Measurements from ENCODE around the gene CDH13. TPM values are rescaled to one million over a fixed set of nuclear protein-coding genes. Genes with fewer than 3 reads are reported as not detected.

Gene CDH13
- total and polyA plus RNA-seq, 3 experiments from 2014 or later, result not detected

GRCh38 chr16:82886146-82886545 is 259.4 kb downstream of the CDH13 start:
- no peak overlapping the region for H3K4me3 Mint-ChIP-seq
- H3K4me1 ChIP-seq (ENCODE audit: insufficient read depth, low read length), result no peaks in the 10 kb centered on the region
- no peaks in the 10 kb centered on the region for H3K36me3 Mint-ChIP-seq
- H3K27me3 ChIP-seq (ENCODE audit: insufficient read depth, low read length, poor library complexity, severe bottlenecking), result no peaks in the 10 kb centered on the region
- ChIA-PET POLR2A (no interaction called here), CTCF (no interaction called here)
- no peak overlapping the region for H3K27ac ChIP-seq (ENCODE audit: low read depth, low read length)
- no peaks in the 10 kb centered on the region for H3K36me3 ChIP-seq (ENCODE audit: insufficient read depth, low read length)
- no peaks in the 10 kb centered on the region for H3K9me3 ChIP-seq (ENCODE audit: low read length)
- H3K4me1 Mint-ChIP-seq, result no peaks in the 10 kb centered on the region
- H3K27me3 Mint-ChIP-seq, result peaks cover 6 to 7% of the 10 kb centered on the region in 2 donors
- no peak for DNase-seq
- peaks cover 0 to 1% (median 0%) of the 10 kb centered on the region in 5 donors for H3K9me3 Mint-ChIP-seq
- no peak overlapping the region for H3K4me3 ChIP-seq (ENCODE audit: low read length)
- H3K27ac Mint-ChIP-seq, result no peak overlapping the region

GRCh38 chr16:82888591-82889001 is 261.8 kb downstream of the CDH13 start:
- Histone ChIP-seq H3K4me1 (ENCODE audit: insufficient read depth, low read length) (no peaks in the 10 kb centered on the region), H3K27ac (ENCODE audit: low read depth, low read length) (no peak overlapping the region), H3K4me3 (ENCODE audit: low read length) (no peak overlapping the region), H3K36me3 (ENCODE audit: insufficient read depth, low read length) (no peaks in the 10 kb centered on the region), H3K27me3 (ENCODE audit: insufficient read depth, low read length, poor library complexity, severe bottlenecking) (no peaks in the 10 kb centered on the region), H3K9me3 (ENCODE audit: low read length) (no peaks in the 10 kb centered on the region)
- no peak for DNase-seq
- ChIA-PET POLR2A (no interaction called here), CTCF (no interaction called here)
- H3K4me3 Mint-ChIP-seq, result no peak overlapping the region
- H3K27ac Mint-ChIP-seq, result no peak overlapping the region
- H3K36me3 Mint-ChIP-seq, result no peaks in the 10 kb centered on the region
- peaks cover 0 to 1% (median 0%) of the 10 kb centered on the region in 5 donors for H3K9me3 Mint-ChIP-seq
- no peaks in the 10 kb centered on the region for H3K4me1 Mint-ChIP-seq
- H3K27me3 Mint-ChIP-seq, result peaks cover 5 to 7% of the 10 kb centered on the region in 2 donors

GRCh38 chr16:82891424-82891823 is 264.7 kb downstream of the CDH13 start:
- CTCF ChIA-PET, result no interaction called here

GRCh38 chr16:82891918-82892317 is 265.1 kb downstream of the CDH13 start:
- Histone ChIP-seq H3K9me3 (ENCODE audit: low read length) (no peaks in the 10 kb centered on the region), H3K36me3 (ENCODE audit: insufficient read depth, low read length) (no peaks in the 10 kb centered on the region), H3K27ac (ENCODE audit: low read depth, low read length) (no peak overlapping the region), H3K4me3 (ENCODE audit: low read length) (no peak overlapping the region), H3K27me3 (ENCODE audit: insufficient read depth, low read length, poor library complexity, severe bottlenecking) (no peaks in the 10 kb centered on the region), H3K4me1 (ENCODE audit: insufficient read depth, low read length) (no peaks in the 10 kb centered on the region)
- no peaks in the 10 kb centered on the region for H3K36me3 Mint-ChIP-seq
- H3K4me1 Mint-ChIP-seq, result no peaks in the 10 kb centered on the region
- H3K27ac Mint-ChIP-seq, result no peak overlapping the region
- peaks cover 0 to 1% (median 0%) of the 10 kb centered on the region in 5 donors for H3K9me3 Mint-ChIP-seq
- peaks cover 3 to 6% of the 10 kb centered on the region in 2 donors for H3K27me3 Mint-ChIP-seq
- CTCF ChIA-PET, result no interaction called here
- POLR2A ChIA-PET, result no interaction called here
- DNase-seq, result no peak
- H3K4me3 Mint-ChIP-seq, result no peak overlapping the region

More at GRCh38 chr16:82891424-82891823, 264.7 kb downstream of the CDH13 start:
- no peak for DNase-seq
- no peaks in the 10 kb centered on the region for H3K4me1 Mint-ChIP-seq
- no peak overlapping the region for H3K4me3 Mint-ChIP-seq
- POLR2A ChIA-PET, result no interaction called here
- no peaks in the 10 kb centered on the region for H3K36me3 Mint-ChIP-seq
- Histone ChIP-seq H3K4me3 (ENCODE audit: low read length) (no peak overlapping the region), H3K27ac (ENCODE audit: low read depth, low read length) (no peak overlapping the region), H3K27me3 (ENCODE audit: insufficient read depth, low read length, poor library complexity, severe bottlenecking) (no peaks in the 10 kb centered on the region), H3K36me3 (ENCODE audit: insufficient read depth, low read length) (no peaks in the 10 kb centered on the region), H3K9me3 (ENCODE audit: low read length) (no peaks in the 10 kb centered on the region), H3K4me1 (ENCODE audit: insufficient read depth, low read length) (no peaks in the 10 kb centered on the region)
- no peak overlapping the region for H3K27ac Mint-ChIP-seq
- peaks cover 0 to 1% (median 0%) of the 10 kb centered on the region in 5 donors for H3K9me3 Mint-ChIP-seq
- H3K27me3 Mint-ChIP-seq, result peaks cover 3 to 6% of the 10 kb centered on the region in 2 donors

GRCh38 chr16:82892324-82892723 is 265.6 kb downstream of the CDH13 start:
- no peaks in the 10 kb centered on the region for H3K4me1 Mint-ChIP-seq
- H3K36me3 Mint-ChIP-seq, result no peaks in the 10 kb centered on the region
- no peak overlapping the region for H3K27ac ChIP-seq (ENCODE audit: low read depth, low read length)
- no peak overlapping the region for H3K4me3 Mint-ChIP-seq
- H3K36me3 ChIP-seq (ENCODE audit: insufficient read depth, low read length), result no peaks in the 10 kb centered on the region
- H3K4me3 ChIP-seq (ENCODE audit: low read length), result no peak overlapping the region
- no peaks in the 10 kb centered on the region for H3K9me3 ChIP-seq (ENCODE audit: low read length)
- ChIA-PET POLR2A (no interaction called here), CTCF (no interaction called here)
- no peak overlapping the region for H3K27ac Mint-ChIP-seq
- no peaks in the 10 kb centered on the region for H3K27me3 ChIP-seq (ENCODE audit: insufficient read depth, low read length, poor library complexity, severe bottlenecking)
- no peaks in the 10 kb centered on the region for H3K4me1 ChIP-seq (ENCODE audit: insufficient read depth, low read length)
- peaks cover 0 to 1% (median 0%) of the 10 kb centered on the region in 5 donors for H3K9me3 Mint-ChIP-seq
- DNase-seq, result no peak
- peaks cover 3% of the 10 kb centered on the region in 2 donors for H3K27me3 Mint-ChIP-seq

- Histone ChIP-seq H3K36me3 (ENCODE audit: insufficient read depth, low read length) (no peaks in the 10 kb centered on the region), H3K4me1 (ENCODE audit: insufficient read depth, low read length) (no peaks in the 10 kb centered on the region), H3K27ac (ENCODE audit: low read depth, low read length) (no peak overlapping the region), H3K4me3 (ENCODE audit: low read length) (no peak overlapping the region), H3K27me3 (ENCODE audit: insufficient read depth, low read length, poor library complexity, severe bottlenecking) (no peaks in the 10 kb centered on the region), H3K9me3 (ENCODE audit: low read length) (no peaks in the 10 kb centered on the region)
- ChIA-PET POLR2A (no interaction called here), CTCF (no interaction called here)
- peaks cover 0 to 2% (median 0%) of the 10 kb centered on the region in 5 donors for H3K9me3 Mint-ChIP-seq
- DNase-seq, result no peak
- peaks cover 0 to 2% of the 10 kb centered on the region in 2 donors for H3K27me3 Mint-ChIP-seq
- H3K27ac Mint-ChIP-seq, result peak overlapping the region in 1 of 8 donors; percentile 58
- H3K4me1 Mint-ChIP-seq, result no peaks in the 10 kb centered on the region
- H3K4me3 Mint-ChIP-seq, result no peak overlapping the region
- no peaks in the 10 kb centered on the region for H3K36me3 Mint-ChIP-seq
These were observed 269.1 kb downstream of the CDH13 start for GRCh38 chr16:82895843-82896242.

GRCh38 chr16:82899006-82899405 is 272.2 kb downstream of the CDH13 start:
- CTCF ChIA-PET, result no interaction called here
- Histone ChIP-seq H3K27me3 (ENCODE audit: insufficient read depth, low read length, poor library complexity, severe bottlenecking) (no peaks in the 10 kb centered on the region), H3K4me1 (ENCODE audit: insufficient read depth, low read length) (no peaks in the 10 kb centered on the region), H3K36me3 (ENCODE audit: insufficient read depth, low read length) (no peaks in the 10 kb centered on the region), H3K9me3 (ENCODE audit: low read length) (no peaks in the 10 kb centered on the region), H3K4me3 (ENCODE audit: low read length) (no peak overlapping the region), H3K27ac (ENCODE audit: low read depth, low read length) (no peak overlapping the region)
- no peak for DNase-seq
- Mint-ChIP-seq H3K9me3 (peaks cover 0 to 2% (median 0%) of the 10 kb centered on the region in 5 donors), H3K4me1 (no peaks in the 10 kb centered on the region), H3K36me3 (no peaks in the 10 kb centered on the region), H3K27me3 (no peaks in the 10 kb centered on the region), H3K27ac (no peak overlapping the region), H3K4me3 (no peak overlapping the region)
- POLR2A ChIA-PET, result no interaction called here

GRCh38 chr16:82899731-82900450 is 273.1 kb downstream of the CDH13 start:
- no peak overlapping the region for H3K4me3 ChIP-seq (ENCODE audit: low read length)
- H3K36me3 ChIP-seq (ENCODE audit: insufficient read depth, low read length), result no peaks in the 10 kb centered on the region
- H3K27me3 ChIP-seq (ENCODE audit: insufficient read depth, low read length, poor library complexity, severe bottlenecking), result no peaks in the 10 kb centered on the region
- DNase-seq, result no peak
- Mint-ChIP-seq H3K27me3 (no peaks in the 10 kb centered on the region), H3K4me1 (no peaks in the 10 kb centered on the region), H3K36me3 (no peaks in the 10 kb centered on the region), H3K27ac (no peak overlapping the region), H3K9me3 (peaks cover 0 to 2% (median 0%) of the 10 kb centered on the region in 5 donors), H3K4me3 (no peak overlapping the region)
- no peaks in the 10 kb centered on the region for H3K4me1 ChIP-seq (ENCODE audit: insufficient read depth, low read length)
- ChIA-PET POLR2A (no interaction called here), CTCF (no interaction called here)
- H3K9me3 ChIP-seq (ENCODE audit: low read length), result no peaks in the 10 kb centered on the region
- no peak overlapping the region for H3K27ac ChIP-seq (ENCODE audit: low read depth, low read length)
